ES-I3 (cell line): ENCODE measurements around the gene DPF3.

Source experiments
- H3K36me3 ChIP-seq: 2 replicates; pipeline ENCODE4 v1.6.1; 2013; ENCODE audit warnings: mild to moderate bottlenecking, low read length, control low read depth, moderate library complexity; ENCODE audit not compliant: insufficient read depth
- H3K4me1 ChIP-seq: 2 replicates; pipeline ENCODE4 v1.6.1; 2013; ENCODE audit warnings: mild to moderate bottlenecking, control low read depth, low read length; ENCODE audit not compliant: insufficient read depth
- H3K9ac ChIP-seq: 2 replicates; pipeline ENCODE4 v1.6.1; 2013; ENCODE audit warnings: low read depth, mild to moderate bottlenecking, low read length, moderate library complexity
- H3K9me3 ChIP-seq: 2 replicates; pipeline ENCODE4 v1.6.1; 2013; ENCODE audit warnings: mild to moderate bottlenecking, low read length, moderate library complexity; ENCODE audit not compliant: control insufficient read depth, insufficient read depth

Gene DPF3

GRCh38 chr14:72742838-72743195 lies 151.1 kb downstream of the DPF3 start:
- Histone ChIP-seq H3K9me3 (no peaks in the 10 kb centered on the region), H3K9ac (no peak overlapping the region), H3K36me3 (no peaks in the 10 kb centered on the region), H3K4me1 (no peaks in the 10 kb centered on the region; the same call in 1 of the 2 replicates)

- H3K9me3 ChIP-seq: no peaks in the 10 kb centered on the region
- no peaks in the 10 kb centered on the region for H3K36me3 ChIP-seq
- H3K4me1 ChIP-seq: no peaks in the 10 kb centered on the region; the same call in 1 of the 2 replicates
- H3K9ac ChIP-seq: no peak overlapping the region
Measured at GRCh38 chr14:72742118-72742837, 151.6 kb downstream of the DPF3 start.

DNA sequence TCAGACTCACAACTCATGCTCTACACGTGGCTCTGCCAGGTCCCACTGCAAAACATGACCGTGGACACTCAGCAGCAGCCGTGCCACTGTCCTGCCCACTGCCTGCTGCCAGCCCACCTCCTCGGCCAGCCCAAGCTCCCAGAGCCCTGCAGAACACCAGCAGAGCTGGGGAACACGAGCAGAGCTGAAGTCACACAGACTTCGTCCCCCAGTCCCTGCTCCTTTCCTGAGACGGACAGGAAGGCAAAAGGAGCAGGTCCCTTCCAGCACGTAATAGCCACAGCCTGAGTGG lies 152.1 kb downstream of the DPF3 start:
- H3K36me3 ChIP-seq: no peaks in the 10 kb centered on the region
- no peaks in the 10 kb centered on the region; the same call in 1 of the 2 replicates for H3K4me1 ChIP-seq
- no peaks in the 10 kb centered on the region for H3K9me3 ChIP-seq
- no peak overlapping the region for H3K9ac ChIP-seq

GRCh38 chr14:72740966-72741825 lies 152.7 kb downstream of the DPF3 start:
- Histone ChIP-seq H3K4me1 (no peaks in the 10 kb centered on the region; the same call in 1 of the 2 replicates), H3K9ac (no peak overlapping the region), H3K9me3 (no peaks in the 10 kb centered on the region)

DNA sequence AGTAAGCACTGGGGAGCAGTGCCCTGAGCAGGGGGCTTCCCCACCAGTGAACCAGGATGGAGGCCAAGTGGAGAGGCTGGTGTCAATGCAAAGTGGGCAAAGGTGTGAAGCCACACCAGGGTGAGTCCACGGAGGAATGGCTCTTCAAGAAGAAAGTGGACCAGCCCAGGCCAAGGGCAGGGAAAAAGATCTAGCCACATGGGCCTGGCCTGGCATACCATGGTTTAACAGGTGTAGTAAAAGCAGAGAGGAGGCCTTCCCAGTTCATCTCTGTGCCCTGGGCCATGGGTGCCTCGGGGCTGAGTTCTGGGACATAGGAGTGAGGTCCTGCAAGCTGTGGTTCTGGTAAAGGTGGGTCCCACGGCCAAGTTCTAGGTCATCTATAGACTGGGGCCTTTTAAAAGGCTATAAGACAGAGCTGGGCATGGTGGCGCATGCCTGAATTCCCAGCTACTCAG lies 153.4 kb downstream of the DPF3 start:
- H3K9me3 ChIP-seq: no peaks in the 10 kb centered on the region
- no peaks in the 10 kb centered on the region; the same call in 1 of the 2 replicates for H3K4me1 ChIP-seq
- H3K36me3 ChIP-seq: no peaks in the 10 kb centered on the region
- no peak overlapping the region for H3K9ac ChIP-seq

More at GRCh38 chr14:72740966-72741825, 152.7 kb downstream of the DPF3 start:
- no peaks in the 10 kb centered on the region for H3K36me3 ChIP-seq

GRCh38 chr14:72739446-72740405 lies 154.2 kb downstream of the DPF3 start:
- Histone ChIP-seq H3K4me1 (no peaks in the 10 kb centered on the region; the same call in 1 of the 2 replicates), H3K36me3 (no peaks in the 10 kb centered on the region), H3K9me3 (no peaks in the 10 kb centered on the region), H3K9ac (no peak overlapping the region)

DNA sequence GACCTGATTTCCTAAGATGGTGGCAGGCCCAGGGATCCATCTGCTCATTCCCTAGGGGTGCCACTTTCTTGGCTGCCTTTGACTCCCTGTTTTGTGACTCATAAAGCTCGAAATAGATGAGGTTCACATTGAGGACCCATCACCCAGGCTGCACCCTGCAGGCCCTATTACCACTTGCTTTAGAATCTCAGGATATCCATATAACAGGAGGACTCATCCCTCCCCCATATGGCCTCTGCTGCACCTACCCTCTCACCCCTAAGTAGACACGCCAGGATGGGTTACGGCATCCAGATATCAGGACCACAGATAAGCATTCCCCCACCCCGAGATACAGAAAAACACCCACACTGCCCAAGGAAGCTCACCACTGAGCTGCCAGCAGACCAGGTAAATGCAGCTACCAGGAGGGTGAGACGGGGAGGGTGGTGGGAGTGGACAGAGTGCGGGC lies 155.7 kb downstream of the DPF3 start:
- Histone ChIP-seq H3K9me3 (no peaks in the 10 kb centered on the region), H3K9ac (no peak overlapping the region), H3K4me1 (no peaks in the 10 kb centered on the region; the same call in 1 of the 2 replicates), H3K36me3 (no peaks in the 10 kb centered on the region)

DNA sequence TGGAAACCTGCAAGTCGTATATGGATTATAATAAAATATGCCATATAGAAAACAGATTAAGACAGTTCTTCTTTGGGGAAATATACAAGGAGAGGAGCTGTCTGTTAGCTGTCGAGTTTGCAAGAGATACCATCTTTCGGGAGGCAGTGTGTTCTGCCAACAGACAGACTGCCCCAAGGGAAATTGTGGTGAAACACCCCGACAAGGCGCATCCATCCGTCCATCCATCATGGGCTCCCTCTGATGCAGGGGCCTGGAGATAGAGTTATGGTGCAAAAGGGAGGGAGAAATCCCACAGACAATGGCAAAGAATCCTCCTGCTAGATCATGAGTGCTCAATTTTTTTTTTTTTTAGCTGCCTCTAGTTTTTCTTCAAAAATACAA lies 156.3 kb downstream of the DPF3 start:
- Histone ChIP-seq H3K4me1 (no peaks in the 10 kb centered on the region; the same call in 1 of the 2 replicates), H3K9me3 (no peaks in the 10 kb centered on the region), H3K36me3 (no peaks in the 10 kb centered on the region), H3K9ac (no peak overlapping the region)

GRCh38 chr14:72736786-72737559 lies 156.9 kb downstream of the DPF3 start:
- H3K36me3 ChIP-seq: no peaks in the 10 kb centered on the region
- H3K9ac ChIP-seq: no peak overlapping the region
- no peaks in the 10 kb centered on the region; the same call in 1 of the 2 replicates for H3K4me1 ChIP-seq
- H3K9me3 ChIP-seq: no peaks in the 10 kb centered on the region

GRCh38 chr14:72736308-72736707 lies 157.6 kb downstream of the DPF3 start:
- Histone ChIP-seq H3K4me1 (no peaks in the 10 kb centered on the region), H3K9me3 (no peaks in the 10 kb centered on the region), H3K9ac (no peak overlapping the region), H3K36me3 (no peaks in the 10 kb centered on the region)

GRCh38 chr14:72732022-72732780 lies 161.7 kb downstream of the DPF3 start:
- no peaks in the 10 kb centered on the region for H3K36me3 ChIP-seq
- no peaks in the 10 kb centered on the region for H3K9me3 ChIP-seq
- H3K4me1 ChIP-seq: no peaks in the 10 kb centered on the region
- no peak overlapping the region for H3K9ac ChIP-seq

GRCh38 chr14:72731252-72732020 lies 162.5 kb downstream of the DPF3 start:
- no peaks in the 10 kb centered on the region for H3K36me3 ChIP-seq
- H3K4me1 ChIP-seq: no peaks in the 10 kb centered on the region
- H3K9me3 ChIP-seq: no peaks in the 10 kb centered on the region
- H3K9ac ChIP-seq: no peak overlapping the region
